Astrocyte (in vitro differentiated cells and primary cell): ENCODE results near the gene SCRN3. TPM values are rescaled to one million over a fixed set of nuclear protein-coding genes. Genes with fewer than 3 reads are reported as not detected.
"Not testable (repeated sequence)": the region's sequence is repeated elsewhere in the genome, so short reads cannot be mapped to it uniquely, and the experiment has no call there.

ENCODE experiments used
- DNase-seq: peaks from one replicate; pipeline ENCODE4 v3.0.0-alpha.2; 2010; ENCODE audit warnings: low read depth
- FAIRE-seq: peaks from 2 replicates; lab custom pipeline; 2011; peaks lifted over from hg19 to GRCh38; lab: Jason Lieb, UNC
- H2AFZ ChIP-seq: 2 replicates; pipeline ENCODE4 v1.6.0; 2012; ENCODE audit warnings: low read depth, low read length, inconsistent platforms
- H3K27ac ChIP-seq: 2 replicates; pipeline ENCODE4 v1.5.1; 2011; ENCODE audit warnings: low read depth, low read length, inconsistent platforms
- H3K27me3 ChIP-seq: 2 replicates; pipeline ENCODE4 v1.6.0; 2011; ENCODE audit warnings: low read length, inconsistent platforms; ENCODE audit not compliant: insufficient read depth
- H3K36me3 ChIP-seq: 2 replicates; pipeline ENCODE4 v1.5.1; 2011; ENCODE audit warnings: low read length, inconsistent platforms; ENCODE audit not compliant: insufficient read depth
- H3K4me1 ChIP-seq: 2 replicates; pipeline ENCODE4 v1.5.1; 2011; ENCODE audit warnings: low read length, inconsistent platforms; ENCODE audit not compliant: insufficient read depth
- H3K4me2 ChIP-seq: 2 replicates; pipeline ENCODE4 v1.6.0; 2012; ENCODE audit warnings: low read length, inconsistent platforms
- H3K4me3 ChIP-seq: 2 replicates; pipeline ENCODE4 v1.5.1; 2011; ENCODE audit warnings: low read depth, mild to moderate bottlenecking, low read length, inconsistent platforms; ENCODE audit not compliant: insufficient read depth
- H3K79me2 ChIP-seq: 2 replicates; pipeline ENCODE4 v1.6.0; 2012; ENCODE audit warnings: mild to moderate bottlenecking, low read length, inconsistent platforms; ENCODE audit not compliant: insufficient read depth
- H3K9ac ChIP-seq: 2 replicates; pipeline ENCODE4 v1.6.0; 2012; ENCODE audit warnings: mild to moderate bottlenecking, low read length, inconsistent platforms
- H3K9me3 ChIP-seq: 2 replicates; pipeline ENCODE4 v1.5.1; 2012; ENCODE audit warnings: low read depth, mild to moderate bottlenecking, low read length, inconsistent platforms; ENCODE audit not compliant: insufficient read depth
- H4K20me1 ChIP-seq: 2 replicates; pipeline ENCODE4 v1.6.0; 2012; ENCODE audit warnings: low read length, inconsistent platforms; ENCODE audit not compliant: insufficient read depth
- H3K27ac Mint-ChIP-seq: one replicate; pipeline ENCODE4 v1.8.0; 2021; ENCODE audit warnings: mild to moderate bottlenecking, mixed read lengths; ENCODE audit not compliant: unreplicated experiment
- H3K27me3 Mint-ChIP-seq: one replicate; pipeline ENCODE4 v1.8.0; 2021; ENCODE audit warnings: low read depth, mixed read lengths; ENCODE audit not compliant: unreplicated experiment
- H3K36me3 Mint-ChIP-seq: one replicate; pipeline ENCODE4 v1.8.0; 2021; ENCODE audit warnings: low read depth, mixed read lengths; ENCODE audit not compliant: unreplicated experiment
- H3K4me1 Mint-ChIP-seq: one replicate; pipeline ENCODE4 v1.8.0; 2021; ENCODE audit warnings: low read depth, mixed read lengths; ENCODE audit not compliant: unreplicated experiment
- H3K4me3 Mint-ChIP-seq: one replicate; pipeline ENCODE4 v1.8.0; 2021; ENCODE audit warnings: mild to moderate bottlenecking, moderate library complexity, mixed read lengths; ENCODE audit not compliant: unreplicated experiment
- H3K9me3 Mint-ChIP-seq: one replicate; pipeline ENCODE4 v1.8.0; 2021; ENCODE audit warnings: mild to moderate bottlenecking, mixed read lengths; ENCODE audit not compliant: unreplicated experiment
- CTCF ChIP-seq: IDR thresholded peaks from 2 replicates; pipeline ENCODE4 v1.5.1; 2011; ENCODE audit warnings: low read depth, mild to moderate bottlenecking, inconsistent platforms, low read length, moderate library complexity; ENCODE audit not compliant: insufficient read depth
- EZH2 ChIP-seq: IDR thresholded peaks from 2 replicates; pipeline ENCODE4 v1.6.1; 2012; ENCODE audit warnings: mild to moderate bottlenecking, low read length, inconsistent platforms; ENCODE audit not compliant: insufficient read depth
- total RNA-seq: library from RNA; stranded (reverse); gene quantifications from 2 replicates; pipeline ENCODE4 v1.2.1, GENCODE V29; 2021

The SCRN3 gene
- total RNA-seq, 1 donor from 2014 or later, result 20.1 TPM

GRCh38 chr2:174383796-174384195 is 11.7 kb upstream of the SCRN3 start:
- Mint-ChIP-seq H3K4me1 (no peaks in the 10 kb centered on the region), H3K4me3 (no peak overlapping the region), H3K27me3 (no peaks in the 10 kb centered on the region), H3K9me3 (no peaks in the 10 kb centered on the region), H3K27ac (no peak overlapping the region), H3K36me3 (no peaks in the 10 kb centered on the region)
- no peak overlapping the region for H2AFZ ChIP-seq
- H3K79me2 ChIP-seq, result peaks cover 13% of the 10 kb centered on the region
- DNase-seq (no peak), FAIRE-seq (no peak)
- peaks cover 9% of the 10 kb centered on the region for H3K36me3 ChIP-seq
- no peaks in the 10 kb centered on the region for H3K4me1 ChIP-seq
- TF ChIP-seq EZH2 (no peak), CTCF (no peak)
- no peak overlapping the region for H3K4me3 ChIP-seq
- H3K9ac ChIP-seq, result no peak overlapping the region
- no peak overlapping the region for H3K27ac ChIP-seq
- H4K20me1 ChIP-seq, result peaks cover 9% of the 10 kb centered on the region
- no peaks in the 10 kb centered on the region for H3K27me3 ChIP-seq
- no peak overlapping the region for H3K4me2 ChIP-seq
- H3K9me3 ChIP-seq, result no peaks in the 10 kb centered on the region

GRCh38 chr2:174385201-174385600 is 10.3 kb upstream of the SCRN3 start:
- H3K79me2 ChIP-seq, result peaks cover 24% of the 10 kb centered on the region
- no peak overlapping the region for H3K4me2 ChIP-seq
- FAIRE-seq, result no peak
- no peak overlapping the region for H2AFZ ChIP-seq
- Mint-ChIP-seq H3K9me3 (no peaks in the 10 kb centered on the region), H3K27ac (no peak overlapping the region), H3K27me3 (no peaks in the 10 kb centered on the region), H3K4me1 (no peaks in the 10 kb centered on the region), H3K36me3 (peaks cover 3% of the 10 kb centered on the region), H3K4me3 (no peak overlapping the region)
- no peaks in the 10 kb centered on the region for H3K27me3 ChIP-seq
- TF ChIP-seq CTCF (no peak), EZH2 (no peak)
- peaks cover 11% of the 10 kb centered on the region for H3K36me3 ChIP-seq
- H3K4me1 ChIP-seq, result no peaks in the 10 kb centered on the region
- H3K9ac ChIP-seq, result no peak overlapping the region
- H3K9me3 ChIP-seq, result no peaks in the 10 kb centered on the region
- H4K20me1 ChIP-seq, result peaks cover 9% of the 10 kb centered on the region
- H3K27ac ChIP-seq, result no peak overlapping the region
- no peak overlapping the region for H3K4me3 ChIP-seq
- no peak for DNase-seq

- H3K4me1 Mint-ChIP-seq, H3K9ac ChIP-seq, H3K9me3 ChIP-seq, H3K4me3 Mint-ChIP-seq, H3K27me3 Mint-ChIP-seq, H3K4me1 ChIP-seq, H3K4me3 ChIP-seq, DNase-seq, FAIRE-seq, H2AFZ ChIP-seq, H3K4me2 ChIP-seq, H3K27me3 ChIP-seq, H3K27ac ChIP-seq, H3K36me3 Mint-ChIP-seq, H3K9me3 Mint-ChIP-seq: not testable (repeated sequence)
- H3K27ac Mint-ChIP-seq, result peak overlapping the region; percentile 9
- Histone ChIP-seq H3K36me3 (peaks cover 12% of the 10 kb centered on the region), H4K20me1 (peaks cover 18% of the 10 kb centered on the region), H3K79me2 (peaks cover 52% of the 10 kb centered on the region)
Measured at GRCh38 chr2:174388706-174389105, 6.8 kb upstream of the SCRN3 start.
